IMR-90 (cell line): Measurements from ENCODE around the gene SLC25A11.

Experiments
- NFE2L2 ChIP-seq: fragments of 150-350 bp; IDR thresholded peaks from 2 replicates; pipeline ENCODE4 v1.6.1; 2016; ENCODE audit warnings: low read depth, mild to moderate bottlenecking, low read length
- TF ChIP-seq, protein P1 (sequence below): conservative IDR thresholded peaks from 2 replicates; pipeline ENCODE4 v1.5.1; 2012; ENCODE audit warnings: mild to moderate bottlenecking, low read depth, low read length, improper control_type of control experiment

DNA sequence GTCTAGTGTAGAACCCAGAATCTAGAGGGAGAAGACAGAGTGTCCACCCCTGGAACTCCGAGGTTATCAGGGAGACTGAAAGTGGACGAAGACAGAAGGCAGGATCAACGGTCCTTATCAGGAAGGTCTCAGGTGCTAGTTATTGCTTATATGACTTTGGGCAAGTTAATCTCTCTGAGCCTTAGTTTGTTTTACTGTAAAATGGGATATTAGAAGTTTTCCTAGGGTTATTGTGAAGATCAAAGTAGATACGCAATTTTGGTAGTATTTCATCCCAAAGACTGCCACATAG lies 1.4 kb upstream of the SLC25A11 start:
- TF ChIP-seq, protein P1, sequence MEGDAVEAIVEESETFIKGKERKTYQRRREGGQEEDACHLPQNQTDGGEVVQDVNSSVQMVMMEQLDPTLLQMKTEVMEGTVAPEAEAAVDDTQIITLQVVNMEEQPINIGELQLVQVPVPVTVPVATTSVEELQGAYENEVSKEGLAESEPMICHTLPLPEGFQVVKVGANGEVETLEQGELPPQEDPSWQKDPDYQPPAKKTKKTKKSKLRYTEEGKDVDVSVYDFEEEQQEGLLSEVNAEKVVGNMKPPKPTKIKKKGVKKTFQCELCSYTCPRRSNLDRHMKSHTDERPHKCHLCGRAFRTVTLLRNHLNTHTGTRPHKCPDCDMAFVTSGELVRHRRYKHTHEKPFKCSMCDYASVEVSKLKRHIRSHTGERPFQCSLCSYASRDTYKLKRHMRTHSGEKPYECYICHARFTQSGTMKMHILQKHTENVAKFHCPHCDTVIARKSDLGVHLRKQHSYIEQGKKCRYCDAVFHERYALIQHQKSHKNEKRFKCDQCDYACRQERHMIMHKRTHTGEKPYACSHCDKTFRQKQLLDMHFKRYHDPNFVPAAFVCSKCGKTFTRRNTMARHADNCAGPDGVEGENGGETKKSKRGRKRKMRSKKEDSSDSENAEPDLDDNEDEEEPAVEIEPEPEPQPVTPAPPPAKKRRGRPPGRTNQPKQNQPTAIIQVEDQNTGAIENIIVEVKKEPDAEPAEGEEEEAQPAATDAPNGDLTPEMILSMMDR: no peak
- no peak for TF ChIP-seq NFE2L2
